KMS-11 (cell line): ENCODE data around the gene PAPPA.

Source experiments
- H2AFZ ChIP-seq: fragments of 200-600 bp; sonication (generic); 2 replicates; pipeline ENCODE4 v1.6.1; 2016; ENCODE audit warnings: antibody characterized with exemption, mixed run types, low read depth
- H3K27ac ChIP-seq: fragments of 200-600 bp; sonication (generic); 2 replicates; pipeline ENCODE4 v1.6.1; 2016; ENCODE audit warnings: mild to moderate bottlenecking, mixed run types
- H3K27me3 ChIP-seq: fragments of 200-600 bp; sonication (generic); 2 replicates; pipeline ENCODE4 v1.6.1; 2017; ENCODE audit warnings: mild to moderate bottlenecking, low read depth, mixed run types, moderate library complexity; ENCODE audit not compliant: insufficient read depth
- H3K36me3 ChIP-seq: fragments of 200-600 bp; sonication (generic); 2 replicates; pipeline ENCODE4 v1.6.1; 2017; ENCODE audit warnings: mild to moderate bottlenecking, mixed run types; ENCODE audit not compliant: insufficient read depth
- H3K4me1 ChIP-seq: fragments of 200-600 bp; sonication (generic); 2 replicates; pipeline ENCODE4 v1.6.1; 2016; ENCODE audit warnings: mild to moderate bottlenecking, low read depth, mixed run types; ENCODE audit not compliant: poor library complexity, severe bottlenecking
- H3K4me2 ChIP-seq: fragments of 200-600 bp; sonication (generic); 2 replicates; pipeline ENCODE4 v1.7.0; 2016; ENCODE audit warnings: mild to moderate bottlenecking, mixed run types
- H3K4me3 ChIP-seq: fragments of 200-600 bp; sonication (generic); IDR thresholded peaks from 2 replicates; pipeline ENCODE4 v1.6.1; 2017; ENCODE audit warnings: low read depth, low read length, mixed read lengths; ENCODE audit not compliant: insufficient read depth
- H3K79me2 ChIP-seq: fragments of 200-600 bp; sonication (generic); 2 replicates; pipeline ENCODE4 v1.6.1; 2016; ENCODE audit warnings: low read depth, mixed run types; ENCODE audit not compliant: insufficient read depth
- H3K9ac ChIP-seq: fragments of 200-600 bp; sonication (generic); 2 replicates; pipeline ENCODE4 v1.6.1; 2016; ENCODE audit warnings: mild to moderate bottlenecking, mixed run types
- H4K20me1 ChIP-seq: fragments of 200-600 bp; sonication (generic); 2 replicates; pipeline ENCODE4 v1.6.1; 2016; ENCODE audit warnings: mild to moderate bottlenecking, mixed run types; ENCODE audit not compliant: insufficient read depth
- TF ChIP-seq, protein P1 (sequence below): fragments of 200-600 bp; sonication (generic); conservative IDR thresholded peaks from 2 replicates; pipeline ENCODE4 v1.6.1; 2017; ENCODE audit warnings: low read depth, mild to moderate bottlenecking, antibody characterized with exemption, low read length, moderate library complexity, mixed read lengths

The PAPPA gene

DNA sequence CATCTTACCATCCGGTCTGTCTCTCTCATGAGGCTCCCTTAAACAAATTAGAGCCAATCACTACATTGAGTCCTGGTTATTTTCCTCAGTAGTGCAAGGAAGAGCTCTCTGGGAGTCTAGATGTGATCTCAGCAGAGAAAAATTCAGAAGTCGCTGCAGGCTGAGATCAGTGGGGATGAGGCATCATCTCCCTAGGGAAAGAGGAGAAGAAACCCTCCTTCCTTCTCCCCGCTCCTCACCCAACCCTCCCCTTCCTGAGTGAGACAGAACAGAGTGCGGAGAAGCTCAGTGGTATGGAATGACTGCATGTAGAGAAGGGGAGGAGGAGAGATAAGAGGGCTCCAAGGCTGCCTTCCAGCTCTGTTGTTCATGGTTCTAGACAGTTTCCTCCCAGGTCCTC, 80.5 kb downstream of the PAPPA start:
- no peaks in the 10 kb centered on the region for H3K4me1 ChIP-seq
- no peak overlapping the region for H3K4me3 ChIP-seq
- no peak overlapping the region for H3K27ac ChIP-seq
- H3K4me2 ChIP-seq, result no peak overlapping the region
- H3K9ac ChIP-seq, result no peak overlapping the region
- TF ChIP-seq, protein P1, sequence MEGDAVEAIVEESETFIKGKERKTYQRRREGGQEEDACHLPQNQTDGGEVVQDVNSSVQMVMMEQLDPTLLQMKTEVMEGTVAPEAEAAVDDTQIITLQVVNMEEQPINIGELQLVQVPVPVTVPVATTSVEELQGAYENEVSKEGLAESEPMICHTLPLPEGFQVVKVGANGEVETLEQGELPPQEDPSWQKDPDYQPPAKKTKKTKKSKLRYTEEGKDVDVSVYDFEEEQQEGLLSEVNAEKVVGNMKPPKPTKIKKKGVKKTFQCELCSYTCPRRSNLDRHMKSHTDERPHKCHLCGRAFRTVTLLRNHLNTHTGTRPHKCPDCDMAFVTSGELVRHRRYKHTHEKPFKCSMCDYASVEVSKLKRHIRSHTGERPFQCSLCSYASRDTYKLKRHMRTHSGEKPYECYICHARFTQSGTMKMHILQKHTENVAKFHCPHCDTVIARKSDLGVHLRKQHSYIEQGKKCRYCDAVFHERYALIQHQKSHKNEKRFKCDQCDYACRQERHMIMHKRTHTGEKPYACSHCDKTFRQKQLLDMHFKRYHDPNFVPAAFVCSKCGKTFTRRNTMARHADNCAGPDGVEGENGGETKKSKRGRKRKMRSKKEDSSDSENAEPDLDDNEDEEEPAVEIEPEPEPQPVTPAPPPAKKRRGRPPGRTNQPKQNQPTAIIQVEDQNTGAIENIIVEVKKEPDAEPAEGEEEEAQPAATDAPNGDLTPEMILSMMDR, result no peak
- H4K20me1 ChIP-seq, result no peaks in the 10 kb centered on the region
- no peak overlapping the region for H2AFZ ChIP-seq
- H3K79me2 ChIP-seq, result no peaks in the 10 kb centered on the region
- H3K27me3 ChIP-seq, result no peaks in the 10 kb centered on the region
- no peaks in the 10 kb centered on the region for H3K36me3 ChIP-seq

DNA sequence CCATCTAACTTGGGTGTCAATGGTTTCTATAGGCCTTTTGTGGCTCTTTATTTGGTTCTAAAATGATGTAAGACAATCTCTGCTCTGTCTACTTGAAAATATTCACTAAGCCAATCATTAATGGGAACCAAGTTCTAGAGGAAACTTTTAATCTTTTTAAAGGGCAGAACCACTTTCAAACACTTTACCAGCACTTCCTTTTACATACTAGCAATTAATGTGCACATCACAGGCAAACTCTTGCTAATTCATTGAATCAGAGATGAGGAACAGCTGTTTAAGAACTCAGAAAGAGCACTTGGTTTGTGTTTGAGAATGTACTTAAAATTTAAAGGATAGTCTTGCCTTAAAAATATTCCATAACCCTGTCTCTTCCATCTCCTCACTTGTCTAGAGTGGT, 83.4 kb downstream of the PAPPA start:
- Histone ChIP-seq H3K27me3 (no peaks in the 10 kb centered on the region), H3K4me3 (no peak overlapping the region), H3K36me3 (no peaks in the 10 kb centered on the region), H2AFZ (no peak overlapping the region), H3K79me2 (no peaks in the 10 kb centered on the region), H3K27ac (no peak overlapping the region), H3K4me2 (no peak overlapping the region), H3K9ac (no peak overlapping the region), H3K4me1 (no peaks in the 10 kb centered on the region), H4K20me1 (no peaks in the 10 kb centered on the region)
- TF ChIP-seq, protein P1, result no peak

DNA sequence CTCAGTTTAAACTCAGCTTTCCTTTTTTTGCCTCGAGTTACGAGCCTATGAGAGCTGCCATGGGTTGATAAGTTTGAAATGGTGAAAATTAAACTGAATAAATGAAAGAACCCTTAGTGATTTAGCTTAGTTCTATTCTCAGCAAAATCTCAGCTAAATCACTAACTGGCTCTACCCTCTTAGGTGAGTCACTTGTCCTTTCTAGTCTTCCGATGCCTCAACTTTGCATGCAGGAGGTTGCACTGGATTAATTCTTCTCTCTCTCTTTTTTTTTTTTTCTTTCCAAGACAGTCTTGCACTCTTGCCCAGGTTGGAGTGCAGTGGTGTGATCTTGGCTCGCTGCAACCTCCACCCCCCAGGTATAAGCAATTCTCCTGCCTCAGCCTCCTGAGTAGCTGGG, 83.9 kb downstream of the PAPPA start:
- no peak overlapping the region for H3K27ac ChIP-seq
- TF ChIP-seq, protein P1, result no peak

DNA sequence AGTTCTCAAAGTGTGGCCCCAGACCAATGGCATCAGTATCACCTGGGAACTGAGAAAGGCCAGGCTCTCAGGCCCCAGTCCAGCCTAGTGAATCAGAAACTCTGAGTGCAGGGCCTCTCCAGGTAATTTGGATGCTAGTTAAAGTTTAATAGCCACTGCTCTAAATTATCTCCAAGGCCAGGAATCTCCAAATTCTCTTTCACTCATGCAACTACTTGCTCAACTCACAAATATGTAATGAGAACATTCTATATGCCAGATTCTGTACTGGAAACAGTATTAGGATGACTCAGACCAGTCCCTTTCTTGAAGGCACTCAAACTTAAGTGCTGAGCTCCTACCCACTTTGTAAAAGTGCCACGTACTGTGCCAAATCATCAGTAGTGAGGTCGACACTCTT, 84.6 kb downstream of the PAPPA start:
- H3K4me2 ChIP-seq, result no peak overlapping the region
- no peaks in the 10 kb centered on the region for H3K36me3 ChIP-seq
- no peak overlapping the region for H3K9ac ChIP-seq
- H3K79me2 ChIP-seq, result no peaks in the 10 kb centered on the region
- H3K4me3 ChIP-seq, result no peak overlapping the region
- H3K27me3 ChIP-seq, result no peaks in the 10 kb centered on the region
- H2AFZ ChIP-seq, result no peak overlapping the region
- no peaks in the 10 kb centered on the region for H3K4me1 ChIP-seq
- TF ChIP-seq, protein P1, result no peak
- H3K27ac ChIP-seq, result no peak overlapping the region
- no peaks in the 10 kb centered on the region for H4K20me1 ChIP-seq

More for the DNA sequence above, 83.9 kb downstream of the PAPPA start:
- Histone ChIP-seq H3K79me2 (no peaks in the 10 kb centered on the region), H3K36me3 (no peaks in the 10 kb centered on the region), H3K4me2 (no peak overlapping the region), H3K4me1 (no peaks in the 10 kb centered on the region), H2AFZ (no peak overlapping the region), H4K20me1 (no peaks in the 10 kb centered on the region), H3K9ac (no peak overlapping the region), H3K27me3 (no peaks in the 10 kb centered on the region), H3K4me3 (no peak overlapping the region)

DNA sequence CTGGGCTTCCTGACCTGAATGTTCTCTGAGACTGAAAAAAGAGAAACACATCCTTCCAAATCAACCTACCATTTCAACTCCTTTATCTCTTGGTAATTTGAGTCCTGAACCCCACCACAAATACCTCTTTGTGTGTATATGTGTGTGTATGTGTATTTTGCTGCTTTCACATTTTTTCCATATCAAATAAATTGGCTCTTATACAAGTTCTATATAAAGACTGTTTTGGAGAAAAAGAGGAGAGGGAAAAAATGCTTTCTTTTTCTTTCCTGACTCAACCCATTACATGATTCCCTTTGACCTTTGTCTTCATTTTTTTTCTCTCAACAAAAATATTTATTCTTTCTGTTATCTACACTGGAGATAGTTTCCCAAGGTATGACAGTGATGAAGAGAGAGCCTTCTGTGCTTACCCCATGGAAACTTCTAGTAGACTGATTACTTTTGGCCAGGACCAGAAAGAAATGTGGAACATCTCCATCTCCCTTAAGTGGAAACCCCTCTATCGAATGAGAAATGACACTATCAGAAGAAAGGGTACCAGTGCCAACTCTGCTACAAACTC, 85.3 kb downstream of the PAPPA start:
- Histone ChIP-seq H3K9ac (no peak overlapping the region), H3K4me3 (no peak overlapping the region), H3K27me3 (no peaks in the 10 kb centered on the region), H3K4me2 (no peak overlapping the region), H4K20me1 (no peaks in the 10 kb centered on the region), H3K36me3 (no peaks in the 10 kb centered on the region), H3K27ac (no peak overlapping the region), H3K79me2 (no peaks in the 10 kb centered on the region), H3K4me1 (no peaks in the 10 kb centered on the region), H2AFZ (no peak overlapping the region)
- TF ChIP-seq, protein P1, result no peak
